HG02798 (cell line): Measurements from ENCODE around the gene DTX3.

Experiments used
- ATAC-seq: cut with Tn5 transposase; IDR thresholded peaks from one replicate; pipeline ENCODE4 v1.9.1; 2021; ENCODE audit warnings: mild to moderate bottlenecking; ENCODE audit not compliant: unreplicated experiment, poor library complexity

The DTX3 gene

GRCh38 chr12:57604992-57605810, 577 bp downstream of the DTX3 start:
- peak; percentile 19 for ATAC-seq

- no peak for ATAC-seq
Observed at GRCh38 chr12:57605811-57606311, 1.2 kb downstream of the DTX3 start.

GRCh38 chr12:57606399-57606798, 1.8 kb downstream of the DTX3 start:
- no peak for ATAC-seq

DNA sequence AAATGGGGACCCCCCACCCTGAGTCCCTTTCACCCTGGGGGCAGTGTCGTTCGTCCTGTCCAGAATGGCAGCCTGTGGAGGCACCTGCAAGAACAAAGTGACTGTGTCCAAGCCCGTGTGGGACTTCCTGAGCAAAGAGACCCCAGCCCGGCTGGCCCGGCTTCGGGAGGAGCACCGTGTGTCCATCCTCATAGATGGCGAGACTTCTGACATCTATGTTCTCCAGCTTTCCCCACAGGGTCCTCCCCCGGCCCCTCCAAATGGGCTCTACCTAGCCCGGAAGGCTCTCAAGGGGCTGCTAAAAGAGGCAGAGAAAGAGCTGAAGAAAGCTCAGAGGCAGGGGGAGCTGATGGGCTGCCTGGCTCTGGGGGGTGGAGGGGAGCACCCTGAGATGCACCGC, 2.2 kb downstream of the DTX3 start:
- ATAC-seq = no peak

GRCh38 chr12:57607958-57608663, 3.5 kb downstream of the DTX3 start:
- no peak for ATAC-seq

DNA sequence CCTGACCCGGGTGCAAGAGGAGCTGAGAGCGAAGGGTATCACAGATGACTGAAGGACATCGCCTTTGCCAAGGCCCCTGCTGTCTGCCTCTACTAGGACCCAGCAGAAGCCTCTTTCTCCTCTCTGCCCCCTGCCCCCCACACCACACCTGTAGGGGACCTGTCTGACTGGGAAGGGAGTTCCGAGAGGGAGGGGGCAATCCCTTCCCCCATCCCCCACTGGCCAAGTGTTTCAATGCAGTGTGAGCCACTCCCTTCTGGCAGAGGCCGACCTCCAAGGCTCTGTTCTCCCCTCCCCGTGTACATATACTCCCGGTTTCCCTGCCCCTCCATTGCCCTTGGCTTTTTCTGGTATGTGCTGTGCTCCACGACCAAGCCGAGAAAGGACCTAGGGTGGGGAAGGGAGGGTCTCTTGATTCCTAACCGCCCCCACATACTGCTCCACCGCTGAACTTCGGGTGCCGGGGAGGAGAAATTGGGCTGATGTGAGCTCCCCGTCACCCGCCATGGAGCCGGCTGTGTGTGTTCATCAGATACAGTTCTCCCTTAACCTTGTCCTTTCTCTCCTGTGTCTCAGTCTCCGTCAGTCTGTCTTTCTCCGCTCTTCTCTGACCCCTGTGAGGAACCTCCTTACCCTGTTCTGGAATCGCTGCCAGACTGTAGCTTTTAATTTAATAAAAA, 4.6 kb downstream of the DTX3 start:
- no peak for ATAC-seq

GRCh38 chr12:57609781-57610553, 5.3 kb downstream of the DTX3 start:
- no peak for ATAC-seq

- no peak for ATAC-seq
Observed at GRCh38 chr12:57610554-57611107, 6.0 kb downstream of the DTX3 start.

DNA sequence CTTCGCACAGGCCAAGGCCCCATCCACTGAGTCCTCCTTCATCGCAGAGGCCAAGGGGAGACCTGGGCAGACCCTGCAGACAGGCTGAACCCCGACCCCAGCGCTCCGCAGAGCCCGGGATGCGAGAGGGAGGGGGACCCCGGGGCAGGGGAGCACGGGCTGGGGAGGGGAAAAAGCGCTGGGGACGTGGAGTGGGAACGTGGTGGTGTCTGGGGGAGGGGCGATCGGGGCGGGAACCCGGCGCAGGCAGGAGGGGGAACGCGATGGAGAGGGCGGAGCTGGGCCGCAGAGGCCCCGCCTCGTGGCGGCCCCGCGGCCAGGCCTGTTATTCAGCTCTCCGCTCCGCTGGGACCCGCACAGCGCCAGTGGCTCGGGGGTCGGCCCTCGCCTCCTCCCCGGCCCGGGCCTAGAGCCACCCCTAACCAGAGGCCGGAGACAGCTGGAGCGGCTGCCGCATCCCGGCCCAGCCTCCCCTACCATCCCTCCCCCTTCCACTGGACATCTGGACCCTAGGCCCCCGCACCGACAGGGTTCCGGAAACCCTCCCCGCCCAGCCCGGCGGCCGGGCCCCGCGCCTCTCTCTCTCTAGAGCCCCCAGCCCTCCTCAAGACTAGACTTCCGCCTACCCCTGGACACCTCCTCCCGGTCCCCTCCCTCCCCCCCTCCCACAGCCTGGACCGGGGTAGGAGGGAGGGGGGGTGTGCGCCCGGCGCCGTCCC, 6.6 kb downstream of the DTX3 start, which contains the start of gene ARHGEF25:
TSS of gene ARHGEF25 (plus strand) at position 328 of the 719 bp plus-strand sequence. CDS start 460 bp downstream, outside the sequence.
- ATAC-seq = peak; percentile 49

GRCh38 chr12:57611827-57612710, 7.4 kb downstream of the DTX3 start:
- ATAC-seq = no peak

DNA sequence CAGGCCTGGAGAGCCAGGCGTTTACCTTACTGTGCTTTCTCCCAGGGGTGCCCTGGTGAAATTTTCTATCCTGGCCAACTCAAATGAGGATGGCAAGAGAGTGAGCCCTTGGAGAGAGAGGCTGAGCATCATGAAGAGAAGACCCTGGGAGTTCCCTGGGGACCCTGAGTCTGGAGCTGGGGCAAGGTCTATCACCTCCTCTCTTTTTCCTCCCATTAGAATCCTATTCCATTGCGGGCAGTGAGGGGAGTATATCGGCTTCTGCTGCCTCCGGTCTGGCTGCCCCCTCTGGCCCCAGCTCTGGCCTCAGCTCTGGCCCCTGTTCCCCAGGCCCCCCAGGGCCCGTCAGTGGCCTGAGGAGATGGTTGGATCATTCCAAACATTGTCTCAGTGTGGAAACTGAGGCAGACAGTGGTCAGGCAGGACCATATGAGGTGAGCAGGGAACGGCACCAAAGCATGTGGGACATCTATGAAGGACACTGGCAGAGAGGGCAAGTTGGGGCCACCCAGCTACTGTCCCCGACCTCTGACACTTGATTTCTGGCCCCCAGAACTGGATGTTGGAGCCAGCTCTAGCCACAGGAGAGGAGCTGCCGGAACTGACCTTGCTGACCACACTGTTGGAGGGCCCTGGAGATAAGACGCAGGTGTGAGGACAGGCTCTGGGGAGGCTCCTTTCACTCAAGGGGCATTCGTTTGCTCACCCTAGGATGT, 8.2 kb downstream of the DTX3 start:
- no peak for ATAC-seq

GRCh38 chr12:57613427-57614109, 8.9 kb downstream of the DTX3 start:
- no peak for ATAC-seq

- ATAC-seq = peak; percentile 74
Observed at GRCh38 chr12:57614178-57614947, 9.7 kb downstream of the DTX3 start.

DNA sequence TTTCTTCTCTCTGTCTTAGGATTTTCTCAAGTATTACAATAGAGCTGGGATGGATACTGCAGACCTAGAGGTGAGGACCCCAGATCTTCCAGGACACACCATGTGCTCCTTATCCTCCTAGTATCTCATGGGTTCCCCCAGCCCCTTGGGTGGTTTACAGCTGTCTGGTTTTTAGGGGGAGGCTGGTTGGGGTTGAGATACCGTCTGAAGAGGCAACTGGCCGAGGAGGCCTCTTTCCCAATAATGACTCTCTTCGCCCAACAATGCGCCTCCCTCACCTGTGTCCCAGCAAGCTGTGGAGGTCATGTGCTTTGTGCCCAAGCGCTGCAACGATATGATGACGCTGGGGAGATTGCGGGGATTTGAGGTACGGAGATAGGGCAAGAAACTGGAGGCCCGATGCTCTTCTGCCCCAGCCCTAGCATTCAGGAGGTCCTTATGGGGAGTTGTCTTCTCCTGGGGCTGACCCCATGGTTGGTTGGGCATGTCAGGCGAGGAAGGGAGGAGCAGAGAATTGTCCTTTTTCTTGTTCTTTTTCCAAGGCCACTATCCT, 10.4 kb downstream of the DTX3 start:
- ATAC-seq = no peak

GRCh38 chr12:57615637-57616036, 11.0 kb downstream of the DTX3 start:
- ATAC-seq = no peak
